ENCODE results near the gene CARNS1.

Gene CARNS1

DNA sequence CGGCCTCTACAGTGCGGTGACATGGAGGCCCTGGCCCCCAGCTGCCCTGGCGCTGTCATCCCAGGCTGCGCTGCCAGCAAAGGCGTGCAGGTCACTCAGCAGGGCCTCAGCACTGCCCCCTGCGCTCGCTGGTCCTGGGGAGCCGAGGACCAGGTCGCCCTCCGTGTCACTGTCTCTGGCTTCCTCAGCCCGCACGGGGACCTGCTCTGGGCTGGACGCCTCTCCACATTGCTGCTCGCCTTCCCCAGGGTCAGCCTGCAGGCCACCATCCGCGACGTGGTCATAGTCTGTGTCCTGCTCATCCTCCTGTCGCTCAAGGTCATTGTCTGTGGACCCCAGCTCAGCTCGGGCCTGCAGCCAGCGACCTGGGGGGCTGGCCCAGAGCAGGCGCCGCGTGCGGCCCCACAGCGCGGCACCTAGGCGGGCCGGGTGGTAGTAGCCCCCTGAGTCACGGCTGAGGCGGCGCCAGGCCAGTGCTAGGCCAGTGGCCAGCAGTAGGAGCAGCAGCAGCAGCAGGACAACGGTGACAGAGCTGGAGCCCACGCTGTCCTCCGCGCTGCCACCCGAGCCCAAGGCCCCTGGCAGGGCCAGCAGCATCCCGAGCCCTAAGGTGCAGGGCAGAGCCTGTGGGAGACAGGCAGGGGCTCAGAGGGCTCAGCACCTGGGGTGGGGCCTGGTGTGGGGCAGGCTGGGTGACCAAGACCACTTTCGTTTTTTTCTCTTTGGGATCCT lies 20.4 kb downstream of the CARNS1 start:
- no peak overlapping the region; the same call in 1 of the 2 replicates for H3K27ac ChIP-seq

DNA sequence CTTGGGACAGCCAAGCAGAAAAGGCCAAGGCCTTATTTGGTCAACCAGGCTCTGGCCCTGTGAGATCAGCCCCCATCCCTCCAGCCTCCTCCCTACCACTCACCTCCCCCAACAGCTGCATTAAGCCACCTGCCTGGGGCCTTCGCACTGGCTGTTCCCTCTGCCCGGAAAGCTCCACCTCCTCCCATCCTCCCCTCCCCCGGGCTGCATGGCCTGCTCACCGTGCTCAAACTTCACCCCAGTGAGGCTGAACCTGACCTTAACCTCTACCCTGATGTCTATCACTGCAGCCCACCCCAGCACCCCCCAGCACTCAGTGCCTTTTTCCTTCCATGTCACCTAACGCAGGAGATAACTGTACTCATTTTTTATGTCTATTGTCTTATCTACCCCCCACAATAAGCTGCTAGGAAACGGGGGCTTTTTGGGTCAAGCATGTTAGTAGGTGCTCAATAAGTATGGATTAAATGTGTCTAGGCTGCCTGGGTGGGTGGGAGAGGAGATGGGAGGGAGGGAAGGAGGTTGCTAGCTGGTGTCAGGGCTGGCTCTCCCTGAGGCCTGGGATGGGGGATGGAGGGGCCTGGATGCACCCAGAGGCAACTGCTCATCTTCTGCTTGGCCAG lies 21.1 kb downstream of the CARNS1 start:
- peak overlapping the region; percentile 98; the same call in 1 of the 2 replicates for H3K27ac ChIP-seq
- TF ChIP-seq, protein P1, sequence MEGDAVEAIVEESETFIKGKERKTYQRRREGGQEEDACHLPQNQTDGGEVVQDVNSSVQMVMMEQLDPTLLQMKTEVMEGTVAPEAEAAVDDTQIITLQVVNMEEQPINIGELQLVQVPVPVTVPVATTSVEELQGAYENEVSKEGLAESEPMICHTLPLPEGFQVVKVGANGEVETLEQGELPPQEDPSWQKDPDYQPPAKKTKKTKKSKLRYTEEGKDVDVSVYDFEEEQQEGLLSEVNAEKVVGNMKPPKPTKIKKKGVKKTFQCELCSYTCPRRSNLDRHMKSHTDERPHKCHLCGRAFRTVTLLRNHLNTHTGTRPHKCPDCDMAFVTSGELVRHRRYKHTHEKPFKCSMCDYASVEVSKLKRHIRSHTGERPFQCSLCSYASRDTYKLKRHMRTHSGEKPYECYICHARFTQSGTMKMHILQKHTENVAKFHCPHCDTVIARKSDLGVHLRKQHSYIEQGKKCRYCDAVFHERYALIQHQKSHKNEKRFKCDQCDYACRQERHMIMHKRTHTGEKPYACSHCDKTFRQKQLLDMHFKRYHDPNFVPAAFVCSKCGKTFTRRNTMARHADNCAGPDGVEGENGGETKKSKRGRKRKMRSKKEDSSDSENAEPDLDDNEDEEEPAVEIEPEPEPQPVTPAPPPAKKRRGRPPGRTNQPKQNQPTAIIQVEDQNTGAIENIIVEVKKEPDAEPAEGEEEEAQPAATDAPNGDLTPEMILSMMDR (conservative IDR thresholded peaks at IDR 0.05) = no peak

More for the DNA sequence above, 20.4 kb downstream of the CARNS1 start:
- TF ChIP-seq, protein P1 (conservative IDR thresholded peaks at IDR 0.05) = no peak

DNA sequence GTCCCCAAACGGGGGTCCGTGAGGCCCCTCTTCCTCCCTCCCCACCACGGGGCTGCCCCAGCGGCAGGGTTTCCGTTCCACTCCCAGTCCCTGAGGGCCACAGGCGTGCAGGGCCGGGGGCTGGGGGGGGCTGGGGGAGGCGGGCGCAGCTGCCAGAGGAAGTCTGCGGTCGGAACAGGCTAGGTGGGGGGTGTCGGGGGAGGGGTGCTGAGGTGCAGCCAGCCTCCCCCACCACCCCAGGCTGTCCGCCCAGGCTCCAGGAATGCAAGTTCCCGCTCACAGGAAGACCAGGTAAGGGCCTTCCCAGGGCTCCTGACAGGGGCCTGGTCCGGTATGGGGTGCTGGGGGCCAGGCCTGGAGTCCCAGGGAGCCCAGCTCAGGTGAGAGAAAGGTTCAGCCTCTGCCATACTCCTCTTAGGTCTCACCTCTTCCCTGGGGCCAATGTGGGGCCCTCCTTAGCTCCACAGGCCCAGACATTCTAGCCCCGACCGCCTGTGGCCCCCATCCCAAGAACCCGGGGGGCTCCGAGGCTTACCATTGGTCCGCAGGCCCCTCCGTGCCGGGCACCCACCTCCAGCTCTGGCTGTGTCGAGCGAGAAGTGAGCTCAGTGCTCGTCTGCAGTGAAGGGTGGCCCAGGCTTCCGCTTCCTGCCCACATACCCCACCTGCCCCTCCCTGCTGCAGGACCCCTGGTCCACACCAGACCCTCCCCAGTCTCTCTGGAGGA lies 21.8 kb downstream of the CARNS1 start, which contains the start of gene PTPRCAP:
Gene PTPRCAP (minus strand): TSS at position 601 of the 727 bp plus-strand sequence. CDS start 63 bp downstream, at position 538.
- TF ChIP-seq, protein P1 (conservative IDR thresholded peaks at IDR 0.05) = no peak
- peak within 1 kb of the TSS; percentile 98 for H3K27ac ChIP-seq

DNA sequence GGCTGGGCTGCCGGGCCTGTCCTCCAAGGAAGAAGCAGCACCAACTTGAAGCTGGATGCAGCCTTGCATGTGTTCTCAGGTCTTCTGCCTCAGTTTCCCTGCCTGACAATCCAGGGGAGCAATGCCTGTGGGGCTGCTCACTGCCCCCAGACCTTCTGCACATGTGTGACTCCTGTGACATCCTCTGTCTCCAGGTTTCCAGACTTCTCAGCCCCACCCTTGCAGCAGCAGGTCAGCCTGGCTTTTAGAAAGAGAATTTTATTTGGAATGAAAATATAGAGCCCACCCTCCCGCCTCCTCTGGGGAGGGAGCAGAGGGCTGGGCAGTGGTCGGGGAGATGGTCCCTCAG lies 22.3 kb downstream of the CARNS1 start:
- peak overlapping the region; percentile 98 for H3K27ac ChIP-seq
- TF ChIP-seq, protein P1 (conservative IDR thresholded peaks at IDR 0.05) = no peak

DNA sequence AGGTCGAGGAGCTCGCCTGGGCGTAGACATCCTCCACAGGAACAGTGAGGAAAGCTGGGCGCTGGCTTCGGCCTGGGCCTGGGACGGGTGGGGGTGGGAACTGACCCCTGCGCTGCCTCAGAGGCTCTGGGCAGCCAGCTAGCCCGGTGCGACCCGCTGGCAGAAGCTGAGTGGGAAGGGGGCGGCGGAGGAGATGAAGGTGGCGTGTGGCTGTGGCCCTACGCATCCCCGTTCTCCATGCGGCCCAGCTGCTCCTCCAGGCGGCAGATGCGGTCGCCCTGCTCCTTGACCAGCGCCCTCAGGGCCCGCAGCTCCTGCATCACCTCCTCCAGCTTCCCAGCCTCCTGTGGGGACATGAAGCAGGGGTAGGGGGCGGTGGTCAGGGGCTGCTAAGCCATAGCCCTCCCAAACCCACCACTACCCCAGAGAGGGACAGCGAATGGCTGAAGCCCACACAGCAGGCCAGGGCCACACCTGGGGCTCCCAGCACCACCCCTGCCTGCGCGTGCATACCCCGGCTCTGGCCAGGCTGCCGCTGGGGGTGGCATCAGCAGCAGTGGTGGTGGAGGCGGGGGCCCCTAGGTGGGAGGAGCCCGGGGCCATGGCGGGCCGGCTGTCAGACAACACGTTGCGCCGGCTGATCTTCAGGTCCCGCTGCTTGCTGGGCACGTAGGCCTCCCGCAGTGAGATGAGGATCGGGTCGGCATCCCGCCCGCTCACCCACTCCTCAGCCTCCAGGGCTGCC lies 22.9 kb downstream of the CARNS1 start:
- TF ChIP-seq, protein P1 (conservative IDR thresholded peaks at IDR 0.05) = no peak
- peak overlapping the region; percentile 98 for H3K27ac ChIP-seq

DNA sequence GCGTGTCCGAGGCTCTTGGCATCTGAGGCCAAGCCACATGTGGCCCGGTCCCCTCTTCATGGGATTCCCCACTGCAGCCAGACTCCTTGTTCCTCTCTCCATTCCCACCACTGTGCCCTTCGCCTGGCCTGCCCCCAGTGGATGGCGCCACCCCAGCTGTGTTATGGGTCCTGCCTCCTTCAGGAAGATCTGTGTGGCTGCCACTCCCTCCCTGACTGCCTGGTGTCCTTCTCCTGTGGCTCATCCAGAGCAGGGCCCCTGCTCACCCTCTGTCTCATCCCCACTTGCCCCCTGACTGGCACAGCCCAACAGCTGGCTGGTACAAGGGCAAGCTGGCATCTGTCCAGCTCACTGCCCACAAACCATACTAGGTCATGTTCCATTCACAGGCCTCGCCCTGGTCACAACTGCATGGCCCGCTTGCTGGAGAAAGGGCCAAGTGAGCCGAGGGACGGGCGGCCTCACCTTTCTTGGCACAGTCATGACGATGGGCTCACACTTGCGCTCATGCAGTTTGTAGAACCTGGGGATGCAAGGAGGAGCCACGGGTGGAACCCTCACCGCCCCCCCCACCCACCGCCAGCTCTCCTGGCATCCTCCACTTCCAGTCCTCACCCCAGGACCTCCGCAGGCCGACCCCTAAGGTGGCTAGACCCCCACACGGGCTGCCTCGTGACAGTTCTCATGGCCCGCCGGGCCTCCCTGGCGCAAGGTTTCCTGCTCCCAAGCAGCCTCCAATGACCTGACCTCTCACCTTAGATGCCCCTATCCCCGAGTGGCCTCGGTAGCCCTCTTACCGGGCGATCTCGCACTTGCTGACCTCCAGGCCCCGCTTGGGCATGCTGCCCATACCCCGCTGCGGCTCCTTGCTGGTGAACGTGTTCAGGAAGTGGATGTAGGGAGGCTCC lies 24.1 kb downstream of the CARNS1 start:
- TF ChIP-seq, protein P1 (conservative IDR thresholded peaks at IDR 0.05) = peak; percentile 56
- peak overlapping the region; percentile 98 for H3K27ac ChIP-seq
